Sigmoid colon (tissue), 7 donors: ENCODE data around the gene PDCD10. TPM values are rescaled to one million over a fixed set of nuclear protein-coding genes. Genes with fewer than 3 reads are reported as not detected.

Experiments
- DNase-seq: peaks from one replicate; pipeline ENCODE4 v3.0.0-alpha.2; 2019
- H3K27ac ChIP-seq, 4 donors: fragments of 200-600 bp; sonication (generic); one replicate each; pipeline ENCODE4 v1.5.1; 2016 to 2019; ENCODE audit warnings: mild to moderate bottlenecking in 1 of 4
- H3K27me3 ChIP-seq, 3 donors: fragments of 200-600 bp; sonication (generic); one replicate each; pipeline ENCODE4 v1.5.1; 2019; ENCODE audit warnings: mild to moderate bottlenecking in 1 of 3
- H3K36me3 ChIP-seq, 4 donors: fragments of 200-600 bp; sonication (generic); one replicate each; pipeline ENCODE4 v1.5.1; 2016 to 2019
- H3K4me1 ChIP-seq, 4 donors: fragments of 200-600 bp; sonication (generic); one replicate each; pipeline ENCODE4 v1.5.1; 2017 to 2019
- H3K4me3 ChIP-seq, 4 donors: fragments of 200-600 bp; sonication (generic); one replicate each; pipeline ENCODE4 v1.5.1; 2017 to 2019; ENCODE audit warnings: mild to moderate bottlenecking in 2 of 4, moderate library complexity in 1 of 4
- H3K9me3 ChIP-seq, 4 donors: fragments of 200-600 bp in 3 of 4; sonication (generic) in 3 of 4; one replicate each; pipeline versions ENCODE4 v1.5.1 to v1.6.1; 2013 to 2019
- EP300 ChIP-seq, 4 donors: sonication (generic); formaldehyde crosslinking; IDR thresholded peaks; one replicate each; pipeline ENCODE4 v1.6.1; 2017; ENCODE audit warnings: antibody characterized with exemption in 4 of 4
- POLR2A ChIP-seq, 2 donors: fragments of 450-650 bp; IDR thresholded peaks; one replicate each; pipeline ENCODE4 v1.6.1; 2016; ENCODE audit warnings: antibody characterized with exemption in 2 of 2, mild to moderate bottlenecking in 2 of 2, moderate library complexity in 2 of 2
- POLR2AphosphoS5 ChIP-seq, 4 donors: sonication (generic); formaldehyde crosslinking; IDR thresholded peaks; one replicate each; pipeline ENCODE4 v1.6.1; 2017; ENCODE audit warnings: antibody characterized with exemption in 4 of 4
- WGBS, 2 donors: extraction: QIAGEN DNeasy Blood & Tissue Kit; methylation state at CpG; one replicate each; pipeline ENCODE4 v1.1.7; 2013; 5-methylcytosine and 5-hydroxymethylcytosine counted together
- intact Hi-C: fragments of 100-400 bp; cut with DNase I; formaldehyde crosslinking; loops from one replicate; pipeline ENCODE4 v1.15.1; 2023
- polyA plus RNA-seq, 3 donors: library from polyadenylated mRNA; stranded (reverse); fragments of 200-250 nt; gene quantifications; one replicate each; pipeline ENCODE4 v1.2.3, GENCODE V29; 2013
- total RNA-seq, 4 donors: library from RNA; depleted of rRNA; stranded (reverse); fragments of >200 nt; gene quantifications; one replicate each; pipeline ENCODE4 v1.1.0, GENCODE V29; 2016
- TF ChIP-seq, protein P1 (sequence below), 4 experiments: fragments of 450-650 bp in 3 of 4; fragments of 200-600 bp in 1 of 4; IDR thresholded peaks; one replicate each; pipeline ENCODE4 v1.5.1; 2016 to 2019; ENCODE audit warnings: antibody characterized with exemption in 4 of 4, mild to moderate bottlenecking in 3 of 4, moderate library complexity in 2 of 4
- donor health status: healthy with polysubstance abuse.
- donor health status: Bipolar disorder and iron deficiency.
- donor health status: healthy.

Gene PDCD10
- total and polyA plus RNA-seq, 7 donors: 49.3 to 198 (median 67.0) TPM

DNA sequence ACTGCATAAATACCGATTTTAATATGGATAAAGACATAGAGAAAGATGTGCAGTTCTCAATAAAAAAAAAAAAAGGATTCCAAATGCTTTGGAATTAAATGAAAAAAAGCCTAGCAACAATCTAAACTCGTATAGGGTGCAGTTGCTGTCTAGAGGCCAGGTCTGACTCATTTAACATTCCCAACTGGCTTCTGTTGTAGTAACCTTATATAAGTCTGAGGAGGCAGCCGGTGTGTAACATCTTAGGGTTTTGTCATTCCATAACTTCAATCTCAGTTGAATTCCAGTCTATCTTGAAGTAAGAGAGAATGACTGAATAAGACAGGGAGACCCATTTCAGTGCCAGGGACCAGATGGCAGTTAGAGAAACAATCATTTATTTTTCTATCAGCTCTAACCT, 6.5 kb downstream of the PDCD10 start:
- DNase-seq: no peak
- Histone ChIP-seq H3K27ac (peak overlapping the region in 1 of 4 donors; percentile 47), H3K9me3 (no peaks in the 10 kb centered on the region), H3K36me3 (no peaks in the 10 kb centered on the region), H3K4me3 (no peak overlapping the region), H3K27me3 (no peaks in the 10 kb centered on the region), H3K4me1 (peaks cover 0 to 43% (median 26%) of the 10 kb centered on the region in 4 donors)
- no peak for TF ChIP-seq POLR2AphosphoS5 (IDR thresholded peaks at IDR 0.05)
- TF ChIP-seq POLR2A (IDR thresholded peaks at IDR 0.05): no peak
- TF ChIP-seq, protein P1, sequence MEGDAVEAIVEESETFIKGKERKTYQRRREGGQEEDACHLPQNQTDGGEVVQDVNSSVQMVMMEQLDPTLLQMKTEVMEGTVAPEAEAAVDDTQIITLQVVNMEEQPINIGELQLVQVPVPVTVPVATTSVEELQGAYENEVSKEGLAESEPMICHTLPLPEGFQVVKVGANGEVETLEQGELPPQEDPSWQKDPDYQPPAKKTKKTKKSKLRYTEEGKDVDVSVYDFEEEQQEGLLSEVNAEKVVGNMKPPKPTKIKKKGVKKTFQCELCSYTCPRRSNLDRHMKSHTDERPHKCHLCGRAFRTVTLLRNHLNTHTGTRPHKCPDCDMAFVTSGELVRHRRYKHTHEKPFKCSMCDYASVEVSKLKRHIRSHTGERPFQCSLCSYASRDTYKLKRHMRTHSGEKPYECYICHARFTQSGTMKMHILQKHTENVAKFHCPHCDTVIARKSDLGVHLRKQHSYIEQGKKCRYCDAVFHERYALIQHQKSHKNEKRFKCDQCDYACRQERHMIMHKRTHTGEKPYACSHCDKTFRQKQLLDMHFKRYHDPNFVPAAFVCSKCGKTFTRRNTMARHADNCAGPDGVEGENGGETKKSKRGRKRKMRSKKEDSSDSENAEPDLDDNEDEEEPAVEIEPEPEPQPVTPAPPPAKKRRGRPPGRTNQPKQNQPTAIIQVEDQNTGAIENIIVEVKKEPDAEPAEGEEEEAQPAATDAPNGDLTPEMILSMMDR (IDR thresholded peaks at IDR 0.05): no peak
- no peak for TF ChIP-seq EP300 (IDR thresholded peaks at IDR 0.05)
- WGBS, 2 donors: 73 to 81% methylated on average over 3 of the region's 3 CpGs
- intact Hi-C loops: no loop called here

DNA sequence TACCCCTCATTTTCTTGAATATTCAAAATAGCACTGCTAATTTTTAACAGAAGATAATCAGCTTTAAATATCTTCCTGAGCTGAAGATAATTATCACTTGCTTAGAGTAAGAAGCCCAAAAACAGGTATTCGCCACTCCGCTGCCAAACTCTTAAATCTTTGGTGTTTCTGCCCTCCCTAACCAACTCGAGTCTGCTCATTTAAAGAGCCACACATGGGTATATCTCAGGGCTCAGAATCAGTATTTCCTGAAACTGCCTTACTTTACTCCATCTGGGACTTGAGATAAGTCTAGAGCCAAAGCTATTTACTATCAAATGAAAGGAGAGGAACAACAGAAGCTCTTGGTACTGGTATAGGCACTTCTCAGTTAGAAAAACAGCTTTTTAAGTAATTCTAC, 10.8 kb downstream of the PDCD10 start:
- TF ChIP-seq, protein P1 (IDR thresholded peaks at IDR 0.05): no peak
- H3K27ac ChIP-seq: no peak overlapping the region
- peaks cover 0 to 12% (median 9%) of the 10 kb centered on the region in 4 donors for H3K36me3 ChIP-seq
- H3K27me3 ChIP-seq: no peaks in the 10 kb centered on the region
- peaks cover 0 to 31% (median 14%) of the 10 kb centered on the region in 4 donors for H3K4me1 ChIP-seq
- no peak for DNase-seq
- 76 to 77% methylated on average over 3 of the region's 3 CpGs for WGBS, 2 donors
- H3K9me3 ChIP-seq: no peaks in the 10 kb centered on the region
- intact Hi-C loops: no loop called here
- H3K4me3 ChIP-seq: no peak overlapping the region

DNA sequence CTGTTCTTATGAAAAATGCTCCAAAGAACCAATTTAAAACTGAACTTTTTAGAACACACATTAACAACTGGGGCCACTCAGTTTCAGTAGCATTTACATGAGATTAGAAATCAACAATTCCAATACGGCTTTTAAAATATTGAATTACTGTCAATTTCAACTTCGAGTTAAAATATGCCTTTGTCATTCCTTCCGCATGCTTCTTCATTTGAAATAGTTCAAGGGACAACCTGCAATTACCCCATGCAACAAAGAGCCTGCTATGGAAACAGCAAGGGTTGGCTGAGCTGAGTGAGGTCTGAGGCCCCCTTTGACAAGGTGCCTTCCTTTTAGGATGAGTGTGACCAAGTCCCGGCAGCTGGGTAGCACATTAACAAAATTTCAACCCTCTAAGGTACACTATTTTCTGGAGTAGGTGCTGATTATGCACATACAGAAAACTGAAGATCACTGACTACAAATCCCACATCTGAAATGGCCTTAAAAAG, 11.6 kb downstream of the PDCD10 start:
- Histone ChIP-seq H3K27me3 (no peaks in the 10 kb centered on the region), H3K4me1 (peaks cover 0 to 23% (median 8%) of the 10 kb centered on the region in 4 donors), H3K9me3 (no peaks in the 10 kb centered on the region), H3K36me3 (peaks cover 0 to 20% (median 14%) of the 10 kb centered on the region in 4 donors), H3K27ac (no peak overlapping the region), H3K4me3 (no peak overlapping the region)
- DNase-seq: no peak
- intact Hi-C loops: no loop called here
- no peak for TF ChIP-seq POLR2A (IDR thresholded peaks at IDR 0.05)
- no peak for TF ChIP-seq POLR2AphosphoS5 (IDR thresholded peaks at IDR 0.05)
- TF ChIP-seq EP300 (IDR thresholded peaks at IDR 0.05): no peak
- TF ChIP-seq, protein P1 (IDR thresholded peaks at IDR 0.05): no peak
- WGBS, 2 donors: 91 to 94% methylated on average over 4 of the region's 4 CpGs

DNA sequence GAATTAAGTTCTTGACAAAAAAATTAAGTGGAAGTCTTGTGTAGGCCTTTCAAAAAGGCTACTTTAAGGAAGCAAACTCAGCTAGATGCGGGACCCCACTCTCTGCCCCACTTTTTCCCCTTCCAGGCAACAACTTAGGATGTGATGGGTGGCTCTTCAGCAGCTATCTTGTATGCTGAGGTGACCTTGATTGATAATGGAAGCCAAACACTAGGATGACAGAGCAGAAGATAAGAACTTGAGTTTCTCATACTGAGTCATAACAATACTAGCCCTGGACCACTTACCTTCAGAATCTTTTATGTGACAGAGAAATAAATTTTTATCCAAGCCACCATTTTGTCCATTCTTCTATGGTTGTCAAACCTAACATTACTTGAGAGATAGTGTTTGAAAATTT, 16.1 kb downstream of the PDCD10 start:
- Histone ChIP-seq H3K27me3 (no peaks in the 10 kb centered on the region), H3K9me3 (no peaks in the 10 kb centered on the region), H3K27ac (no peak overlapping the region), H3K4me1 (peaks cover 0 to 8% (median 3%) of the 10 kb centered on the region in 4 donors), H3K4me3 (no peak overlapping the region), H3K36me3 (peaks cover 0 to 29% (median 20%) of the 10 kb centered on the region in 4 donors)
- intact Hi-C loops: no loop called here
- 97 to 100% methylated on average over 1 of the region's 1 CpG for WGBS, 2 donors
- DNase-seq: no peak
- TF ChIP-seq EP300 (IDR thresholded peaks at IDR 0.05) (no peak), POLR2A (IDR thresholded peaks at IDR 0.05) (no peak), POLR2AphosphoS5 (IDR thresholded peaks at IDR 0.05) (no peak)
- TF ChIP-seq, protein P1 (IDR thresholded peaks at IDR 0.05): no peak

DNA sequence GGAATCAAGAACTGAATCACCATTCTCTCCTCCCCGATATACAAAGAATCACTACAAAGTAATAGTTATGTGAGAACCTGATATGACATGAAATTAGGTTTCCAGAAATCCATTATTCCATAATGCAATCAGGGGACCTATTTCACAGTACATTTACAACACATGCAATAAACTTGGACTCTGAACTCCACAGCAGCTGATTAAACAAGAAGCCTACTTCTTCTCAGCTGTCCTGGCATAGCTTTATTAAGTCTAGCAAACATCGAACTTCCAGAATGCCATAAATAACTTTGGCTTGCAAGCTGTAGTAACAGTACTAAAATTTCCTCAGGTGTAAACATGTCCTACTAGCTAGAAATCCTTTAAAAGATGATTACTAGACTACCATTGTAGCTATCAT, 17.8 kb downstream of the PDCD10 start:
- H3K4me3 ChIP-seq: no peak overlapping the region
- DNase-seq: no peak
- 12 to 65% methylated on average over 2 of the region's 2 CpGs for WGBS, 2 donors
- intact Hi-C loops: no loop called here
- H3K36me3 ChIP-seq: peaks cover 0 to 29% (median 20%) of the 10 kb centered on the region in 4 donors
- no peak overlapping the region for H3K27ac ChIP-seq
- H3K4me1 ChIP-seq: no peaks in the 10 kb centered on the region
- no peaks in the 10 kb centered on the region for H3K9me3 ChIP-seq
- H3K27me3 ChIP-seq: no peaks in the 10 kb centered on the region
- TF ChIP-seq POLR2AphosphoS5 (IDR thresholded peaks at IDR 0.05) (no peak), EP300 (IDR thresholded peaks at IDR 0.05) (no peak), POLR2A (IDR thresholded peaks at IDR 0.05) (no peak)
- TF ChIP-seq, protein P1 (IDR thresholded peaks at IDR 0.05): no peak
